Heart left ventricle (tissue), 16 donors: ENCODE measurements around the gene DAGLA. TPM values are rescaled to one million over a fixed set of nuclear protein-coding genes. Genes with fewer than 3 reads are reported as not detected.

Experiments
- ATAC-seq, 4 donors: fragments of 200-7000 bp; cut with Tn5 transposase; one replicate each; pipeline ENCODE4 v1.9.1; 2020 to 2022; ENCODE audit warnings: moderate library complexity in 4 of 4, mild to moderate bottlenecking in 3 of 4, moderate number of reproducible peaks in 1 of 4
- DNase-seq, 5 donors: peaks; one replicate each; pipeline ENCODE4 v3.0.0-alpha.2; 2020
- H3K27ac ChIP-seq, 12 donors: fragments of 200-600 bp; sonication (generic) in 4 of 12; one replicate each; pipeline versions ENCODE4 v1.5.0 to v1.8.0; 2016 to 2022; ENCODE audit warnings: mild to moderate bottlenecking in 2 of 12
- H3K27me3 ChIP-seq, 9 donors: fragments of 200-600 bp; sonication (generic) in 2 of 9; one replicate each; pipeline versions ENCODE4 v1.5.1 to v1.8.0; 2016 to 2022; ENCODE audit warnings: mild to moderate bottlenecking in 3 of 9
- H3K36me3 ChIP-seq, 9 donors: fragments of 200-600 bp; sonication (generic) in 2 of 9; one replicate each; pipeline versions ENCODE4 v1.5.0 to v1.8.0; 2018 to 2022; ENCODE audit warnings: mild to moderate bottlenecking in 2 of 9
- H3K4me1 ChIP-seq, 12 donors: fragments of 200-600 bp; sonication (generic) in 4 of 12; one replicate each; pipeline versions ENCODE4 v1.5.0 to v1.8.0; 2016 to 2022; ENCODE audit warnings: mild to moderate bottlenecking in 3 of 12
- H3K4me3 ChIP-seq, 12 donors: fragments of 200-600 bp; sonication (generic) in 4 of 12; one replicate each; pipeline versions ENCODE4 v1.5.0 to v1.8.0; 2017 to 2022; ENCODE audit warnings: mild to moderate bottlenecking in 9 of 12, moderate library complexity in 4 of 12
- H3K9me3 ChIP-seq, 12 donors: fragments of 200-600 bp; sonication (generic) in 4 of 12; one replicate each; pipeline versions ENCODE4 v1.5.0 to v1.8.0; 2016 to 2022; ENCODE audit warnings: mild to moderate bottlenecking in 1 of 12
- POLR2A ChIP-seq, 2 donors: fragments of 450-650 bp; IDR thresholded peaks; one replicate each; pipeline ENCODE4 v1.6.1; 2017; ENCODE audit warnings: antibody characterized with exemption in 2 of 2, mild to moderate bottlenecking in 2 of 2, moderate library complexity in 2 of 2
- WGBS, 4 donors: extraction: QIAGEN DNeasy Blood & Tissue Kit in 2 of 4; methylation state at CpG; one replicate each; pipeline versions ENCODE4 v1.1.5 to v1.1.7; 2013 to 2018; 5-methylcytosine and 5-hydroxymethylcytosine counted together
- intact Hi-C, 10 donors: fragments of 100-400 bp; cut with DNase I; formaldehyde crosslinking; loops; one replicate each; pipeline versions ENCODE4 v1.11.1 to v1.14.2; 2022
- polyA plus RNA-seq, 2 donors: library from polyadenylated mRNA; stranded (reverse); fragments of 200-250 nt; gene quantifications; one replicate each; pipeline ENCODE4 v1.2.3, GENCODE V29; 2013
- total RNA-seq, 9 donors: library from RNA; depleted of rRNA in 2 of 9; stranded (reverse); fragments of >200 nt in 2 of 9; fragmentation: NEBNext Ultra II Directional in 3 of 9; extraction: Animal tissue kit (Norgen Biotek cat#: 25700) in 3 of 9; gene quantifications; one replicate each; pipeline versions ENCODE4 v1.1.0 to v1.2.4, GENCODE V29; 2016 to 2023
- TF ChIP-seq, protein P1 (sequence below), 12 donors: fragments of 200-600 bp; sonication (generic) in 4 of 12; IDR thresholded peaks; one replicate each; pipeline versions ENCODE4 v1.5.0 to v1.8.0; 2018 to 2022; ENCODE audit warnings: antibody characterized with exemption in 12 of 12, mild to moderate bottlenecking in 5 of 12
- donor health status: ischemic (EF 13 %, LVEDD 7.1; RV severe dilation, severe dysfunction).
- donor health status: healthy with polysubstance abuse.
- donor health status: DM: no; HTN: yes; CAD: no.
- donor health status: DM: no; HTN: no; CAD: no.
- donor health status: ischemic (EF 25% LVEDD 6.9; RV normal size, moderate dysfunction).
- donor health status: ischemic (EF 25% LVEDD 5.7; RV mildly dilated, moderate dysfunction).
- donor health status: healthy.
- donor health status: DM: yes; HTN: yes; CAD: no.
- donor health status: ischemic (EF 35%, LVEDD 5.7; RV mildly dilated, moderate dysfunction).
- donor health status: nonischemic (EF 11% LVEDD 7.7; RV severe dilation, severe dysfunction).
- donor health status: DM: yes; HTN: yes; CAD: no.
- donor health status: PGD.
- donor health status: ischemic (EF 29% LVEDD 5.4; RV normal size, mild dysfunction).
- donor health status: nonischemic (EF 23%, LVEDD 6.1; RV moderate dilation, normal function).

DAGLA gene
- total and polyA plus RNA-seq, 11 donors: 2.2 to 5.6 (median 3.3) TPM

- H3K9me3 ChIP-seq: no peaks in the 10 kb centered on the region
- WGBS, 4 donors: 84 to 89% (median 87%) methylated on average over 12 to 20 of the region's 20 CpGs
- intact Hi-C loops: no loop called here
- peak in 1 of 5 donors; percentile 61 for DNase-seq
- H3K27ac ChIP-seq: no peak overlapping the region
- no peaks in the 10 kb centered on the region for H3K36me3 ChIP-seq
- no peak overlapping the region for H3K4me3 ChIP-seq
- ATAC-seq: no peak
- H3K27me3 ChIP-seq: no peaks in the 10 kb centered on the region
- H3K4me1 ChIP-seq: peaks cover 0 to 20% (median 8%) of the 10 kb centered on the region in 12 donors
- TF ChIP-seq, protein P1, sequence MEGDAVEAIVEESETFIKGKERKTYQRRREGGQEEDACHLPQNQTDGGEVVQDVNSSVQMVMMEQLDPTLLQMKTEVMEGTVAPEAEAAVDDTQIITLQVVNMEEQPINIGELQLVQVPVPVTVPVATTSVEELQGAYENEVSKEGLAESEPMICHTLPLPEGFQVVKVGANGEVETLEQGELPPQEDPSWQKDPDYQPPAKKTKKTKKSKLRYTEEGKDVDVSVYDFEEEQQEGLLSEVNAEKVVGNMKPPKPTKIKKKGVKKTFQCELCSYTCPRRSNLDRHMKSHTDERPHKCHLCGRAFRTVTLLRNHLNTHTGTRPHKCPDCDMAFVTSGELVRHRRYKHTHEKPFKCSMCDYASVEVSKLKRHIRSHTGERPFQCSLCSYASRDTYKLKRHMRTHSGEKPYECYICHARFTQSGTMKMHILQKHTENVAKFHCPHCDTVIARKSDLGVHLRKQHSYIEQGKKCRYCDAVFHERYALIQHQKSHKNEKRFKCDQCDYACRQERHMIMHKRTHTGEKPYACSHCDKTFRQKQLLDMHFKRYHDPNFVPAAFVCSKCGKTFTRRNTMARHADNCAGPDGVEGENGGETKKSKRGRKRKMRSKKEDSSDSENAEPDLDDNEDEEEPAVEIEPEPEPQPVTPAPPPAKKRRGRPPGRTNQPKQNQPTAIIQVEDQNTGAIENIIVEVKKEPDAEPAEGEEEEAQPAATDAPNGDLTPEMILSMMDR (IDR thresholded peaks at IDR 0.05): no peak
- TF ChIP-seq POLR2A (IDR thresholded peaks at IDR 0.05): no peak
Observed at GRCh38 chr11:61775606-61776554, 95.7 kb downstream of the DAGLA start.

DNA sequence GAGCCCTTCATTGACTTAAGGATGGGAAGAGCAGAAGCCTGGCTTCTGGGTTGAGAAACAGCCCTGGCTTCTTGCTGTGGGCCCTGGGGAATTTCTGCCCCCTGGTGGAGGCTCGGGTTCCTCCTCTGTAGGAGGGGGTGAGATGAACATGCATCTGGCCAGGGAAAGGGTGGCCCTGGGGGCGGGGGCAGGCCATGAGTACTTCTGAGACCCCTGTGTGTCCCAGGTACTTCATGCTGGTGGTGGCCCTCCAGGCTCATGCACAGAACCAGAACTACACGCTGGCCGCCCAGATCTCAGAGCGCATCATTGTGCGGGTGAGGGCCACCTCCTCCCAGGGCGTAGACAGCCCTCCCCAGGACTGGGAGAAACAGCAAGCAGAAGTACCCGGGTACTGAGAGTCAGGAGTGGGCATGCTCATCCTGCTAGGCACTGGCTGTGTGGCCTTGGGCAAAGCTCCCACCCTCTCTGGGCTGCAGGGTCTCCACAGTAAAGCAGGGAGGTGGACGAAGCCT is 96.4 kb downstream of the DAGLA start:
- H3K4me3 ChIP-seq: no peak overlapping the region
- peaks cover 0 to 20% (median 8%) of the 10 kb centered on the region in 12 donors for H3K4me1 ChIP-seq
- no peaks in the 10 kb centered on the region for H3K36me3 ChIP-seq
- peak overlapping the region in 1 of 12 donors; percentile 27 for H3K27ac ChIP-seq
- TF ChIP-seq, protein P1 (IDR thresholded peaks at IDR 0.05): peak; percentile 27 to 67 (median 50)
- TF ChIP-seq POLR2A (IDR thresholded peaks at IDR 0.05): no peak
- ATAC-seq (peak in 3 of 4 donors; percentile 8 to 51 (median 33)), DNase-seq (peak in 2 of 5 donors; percentile 55 to 63)
- intact Hi-C loops: no loop called here
- 70 to 77% (median 72%) methylated on average over 6 to 9 of the region's 9 CpGs for WGBS, 4 donors
- no peaks in the 10 kb centered on the region for H3K9me3 ChIP-seq
- no peaks in the 10 kb centered on the region for H3K27me3 ChIP-seq

DNA sequence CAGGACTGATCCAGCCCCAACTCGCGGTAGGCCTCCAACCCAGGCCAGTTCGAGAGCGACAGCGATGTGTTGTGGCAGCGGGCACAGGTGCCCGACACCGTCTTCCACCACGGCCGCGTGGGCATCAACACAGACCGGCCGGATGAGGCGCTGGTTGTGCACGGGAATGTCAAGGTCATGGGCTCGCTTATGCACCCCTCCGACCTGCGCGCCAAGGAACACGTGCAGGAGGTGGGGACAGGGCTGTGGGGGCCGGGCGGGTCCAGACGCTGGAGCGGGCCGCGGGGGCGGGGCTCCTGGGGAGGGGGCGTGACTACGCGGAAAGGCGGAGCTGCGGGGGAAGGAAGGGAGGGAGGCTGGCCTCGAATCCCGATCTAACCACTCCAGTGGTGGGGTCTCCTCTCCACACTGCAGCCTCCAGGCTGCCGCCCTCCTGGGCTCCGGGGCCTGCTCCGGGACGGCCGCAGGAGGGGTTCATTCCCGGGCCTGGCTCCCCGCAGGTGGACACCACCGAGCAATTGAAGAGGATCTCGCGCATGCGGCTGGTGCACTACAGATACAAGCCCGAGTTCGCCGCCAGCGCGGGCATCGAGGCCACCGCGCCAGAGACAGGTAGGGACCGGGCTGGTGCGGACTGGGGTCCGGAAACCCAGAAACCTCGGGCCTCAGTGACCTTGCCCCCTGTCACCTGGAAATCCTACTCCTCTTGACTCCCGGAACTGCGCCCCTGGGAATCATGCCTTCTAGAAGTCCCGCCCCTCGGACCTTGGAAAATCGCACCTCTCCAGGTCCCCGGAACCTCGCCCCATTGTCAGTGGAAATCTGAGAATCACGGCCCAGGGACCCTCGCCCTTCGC is 97.3 kb downstream of the DAGLA start:
- Histone ChIP-seq H3K27ac (peak overlapping the region in 1 of 12 donors; percentile 27), H3K4me3 (peak overlapping the region in 9 of 12 donors; percentile 17 to 41 (median 29)), H3K9me3 (no peaks in the 10 kb centered on the region), H3K27me3 (no peaks in the 10 kb centered on the region), H3K36me3 (no peaks in the 10 kb centered on the region), H3K4me1 (peaks cover 0 to 15% (median 8%) of the 10 kb centered on the region in 12 donors)
- intact Hi-C loops: no loop called here
- 35 to 60% (median 43%) methylated on average over 35 to 67 of the region's 67 CpGs for WGBS, 4 donors
- TF ChIP-seq POLR2A (IDR thresholded peaks at IDR 0.05): no peak
- TF ChIP-seq, protein P1 (IDR thresholded peaks at IDR 0.05): no peak
- peak; percentile 54 to 77 (median 67) for DNase-seq
- peak in 3 of 4 donors; percentile 58 to 78 (median 70) for ATAC-seq
